Measurements from ENCODE around the gene UNC5CL. TPM values are rescaled to one million over a fixed set of nuclear protein-coding genes. Genes with fewer than 3 reads are reported as not detected.

UNC5CL gene
- total and polyA plus RNA-seq, 2 experiments from 2014 or later: 3.3 to 13.9 TPM

DNA sequence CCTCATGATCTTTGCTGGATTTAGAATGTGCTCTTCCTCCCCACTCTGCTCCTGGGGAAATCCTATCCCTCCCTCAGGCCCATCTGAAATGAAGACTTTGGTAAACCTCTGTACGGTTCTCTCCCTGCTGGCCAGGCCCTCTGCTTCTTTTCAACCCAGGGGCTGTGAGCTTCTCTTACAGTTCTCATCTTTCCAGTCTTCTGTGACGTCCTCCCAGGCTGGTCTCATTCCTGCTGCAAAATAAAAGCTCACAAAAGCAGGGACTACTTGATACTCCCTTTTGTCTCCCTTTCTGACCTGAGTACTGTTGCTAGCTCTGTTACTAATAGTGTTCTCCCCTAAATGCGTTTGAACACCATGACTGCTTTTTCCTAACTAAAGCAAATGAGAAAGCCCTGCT lies 46.3 kb downstream of the UNC5CL start:
- no peak for DNase-seq (ENCODE audit: low read depth in 1 of 2, low spot score in 1 of 2)
- Histone ChIP-seq H3K36me3 (no peaks in the 10 kb centered on the region), H3K9me3 (ENCODE audit: low read depth) (no peaks in the 10 kb centered on the region), H3K4me3 (no peak overlapping the region), H3K4me1 (ENCODE audit: low read depth) (peaks cover 15% of the 10 kb centered on the region), H3K27ac (no peak overlapping the region), H3K27me3 (no peaks in the 10 kb centered on the region)
- TF ChIP-seq, protein P1, sequence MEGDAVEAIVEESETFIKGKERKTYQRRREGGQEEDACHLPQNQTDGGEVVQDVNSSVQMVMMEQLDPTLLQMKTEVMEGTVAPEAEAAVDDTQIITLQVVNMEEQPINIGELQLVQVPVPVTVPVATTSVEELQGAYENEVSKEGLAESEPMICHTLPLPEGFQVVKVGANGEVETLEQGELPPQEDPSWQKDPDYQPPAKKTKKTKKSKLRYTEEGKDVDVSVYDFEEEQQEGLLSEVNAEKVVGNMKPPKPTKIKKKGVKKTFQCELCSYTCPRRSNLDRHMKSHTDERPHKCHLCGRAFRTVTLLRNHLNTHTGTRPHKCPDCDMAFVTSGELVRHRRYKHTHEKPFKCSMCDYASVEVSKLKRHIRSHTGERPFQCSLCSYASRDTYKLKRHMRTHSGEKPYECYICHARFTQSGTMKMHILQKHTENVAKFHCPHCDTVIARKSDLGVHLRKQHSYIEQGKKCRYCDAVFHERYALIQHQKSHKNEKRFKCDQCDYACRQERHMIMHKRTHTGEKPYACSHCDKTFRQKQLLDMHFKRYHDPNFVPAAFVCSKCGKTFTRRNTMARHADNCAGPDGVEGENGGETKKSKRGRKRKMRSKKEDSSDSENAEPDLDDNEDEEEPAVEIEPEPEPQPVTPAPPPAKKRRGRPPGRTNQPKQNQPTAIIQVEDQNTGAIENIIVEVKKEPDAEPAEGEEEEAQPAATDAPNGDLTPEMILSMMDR (IDR thresholded peaks at IDR 0.05; ENCODE audit: low read depth, low read length): no peak

DNA sequence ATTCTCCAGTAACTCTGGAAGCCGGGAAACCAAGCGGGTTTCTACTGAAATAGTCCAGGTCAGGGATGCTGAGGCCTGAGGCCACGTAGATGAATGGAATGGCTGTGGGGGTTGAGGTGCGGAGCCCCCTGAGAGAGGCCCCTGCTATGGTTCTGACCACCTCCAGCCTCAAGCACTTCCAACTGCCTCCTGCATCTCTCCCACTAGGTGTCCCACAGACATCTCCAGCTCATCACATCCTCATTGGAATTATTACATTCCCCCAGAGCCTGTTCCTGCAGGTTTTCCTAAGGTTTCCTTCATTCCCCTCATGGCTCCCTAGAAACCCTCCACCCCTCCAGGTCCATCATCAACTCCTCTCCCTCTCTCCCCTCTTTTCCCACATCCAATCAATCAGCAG lies 48.7 kb downstream of the UNC5CL start:
- H3K9me3 ChIP-seq (ENCODE audit: low read depth): no peaks in the 10 kb centered on the region
- TF ChIP-seq, protein P1 (IDR thresholded peaks at IDR 0.05; ENCODE audit: low read depth, low read length): no peak
- H3K27me3 ChIP-seq: no peaks in the 10 kb centered on the region
- no peaks in the 10 kb centered on the region for H3K36me3 ChIP-seq
- DNase-seq (ENCODE audit: low read depth in 1 of 2, low spot score in 1 of 2): no peak
- no peak overlapping the region for H3K27ac ChIP-seq
- H3K4me3 ChIP-seq: no peak overlapping the region
- H3K4me1 ChIP-seq (ENCODE audit: low read depth): no peaks in the 10 kb centered on the region

DNA sequence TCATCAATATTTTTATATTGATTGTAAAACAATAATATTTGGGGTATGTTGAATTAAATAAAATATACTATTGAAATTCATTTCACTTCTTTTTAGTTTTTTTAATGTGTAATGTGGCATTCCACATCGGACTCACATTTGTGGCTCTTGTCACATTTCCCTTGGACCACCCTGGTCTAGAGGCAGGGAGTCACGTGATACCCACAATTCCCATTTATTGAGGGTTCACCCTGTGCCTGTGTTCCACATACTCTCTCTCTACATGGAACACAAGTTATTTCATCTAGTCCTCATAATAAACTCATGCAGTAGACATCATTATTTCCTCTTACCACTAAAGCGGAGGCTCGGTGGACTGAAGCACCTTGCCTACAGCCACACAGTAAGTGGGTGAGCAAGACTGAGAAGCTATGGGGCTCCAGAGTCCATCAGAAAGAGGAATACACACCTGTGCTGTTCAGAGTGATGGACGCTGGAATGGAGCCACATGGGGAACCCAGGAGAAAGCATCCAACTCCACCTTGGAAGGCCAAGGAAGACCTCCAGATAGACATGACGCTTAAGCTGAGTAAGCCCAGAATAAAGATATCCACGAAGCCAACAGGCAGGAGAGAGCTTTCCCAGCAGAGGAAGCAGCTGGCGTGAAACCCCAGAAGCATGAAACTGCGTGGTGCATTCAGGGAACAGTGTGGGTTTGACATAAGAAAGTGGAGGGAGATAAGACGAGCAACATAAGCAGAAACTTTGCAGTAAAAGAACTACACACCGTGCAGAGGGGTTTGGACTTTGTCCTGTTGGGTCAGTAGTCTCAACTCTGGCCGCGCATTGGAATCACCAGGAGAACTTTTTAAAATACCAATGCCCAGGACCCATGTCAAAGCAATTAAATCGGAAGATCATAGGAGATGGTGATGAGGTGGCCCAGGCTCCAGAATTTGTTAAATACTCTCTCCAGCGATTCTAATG lies 49.5 kb downstream of the UNC5CL start:
- TF ChIP-seq, protein P1 (IDR thresholded peaks at IDR 0.05; ENCODE audit: low read depth, low read length): no peak

DNA sequence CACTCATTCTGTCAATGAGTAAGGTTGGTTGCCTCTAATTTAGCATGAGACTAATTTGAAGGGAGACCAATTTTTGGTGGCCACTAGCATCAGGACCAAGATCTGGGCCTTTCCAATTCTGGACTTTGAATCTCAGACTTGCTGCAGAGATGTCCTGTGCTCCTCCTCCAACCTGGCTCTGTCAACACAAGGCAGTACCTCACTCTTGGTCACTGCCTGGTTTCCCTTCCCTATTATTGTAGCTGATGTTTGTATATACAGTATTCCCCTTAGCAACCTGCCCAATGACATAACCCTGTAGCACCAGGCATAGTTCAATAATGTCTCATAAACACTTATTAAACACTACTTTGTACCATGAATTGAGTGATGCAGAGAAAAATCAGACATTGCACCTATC lies 50.4 kb downstream of the UNC5CL start:
- Histone ChIP-seq H3K27ac (no peak overlapping the region), H3K9me3 (ENCODE audit: low read depth) (no peaks in the 10 kb centered on the region), H3K4me1 (ENCODE audit: low read depth) (no peaks in the 10 kb centered on the region), H3K36me3 (no peaks in the 10 kb centered on the region), H3K4me3 (no peak overlapping the region), H3K27me3 (no peaks in the 10 kb centered on the region)
- TF ChIP-seq, protein P1 (IDR thresholded peaks at IDR 0.05; ENCODE audit: low read depth, low read length): no peak
- DNase-seq (ENCODE audit: low read depth in 1 of 2, low spot score in 1 of 2): no peak

More for the DNA sequence above, 49.5 kb downstream of the UNC5CL start:
- no peak overlapping the region for H3K27ac ChIP-seq
- H3K4me1 ChIP-seq (ENCODE audit: low read depth): no peaks in the 10 kb centered on the region
- no peak for DNase-seq (ENCODE audit: low read depth in 1 of 2, low spot score in 1 of 2)
- no peak overlapping the region for H3K4me3 ChIP-seq
- H3K36me3 ChIP-seq: no peaks in the 10 kb centered on the region
- H3K27me3 ChIP-seq: no peaks in the 10 kb centered on the region
- H3K9me3 ChIP-seq (ENCODE audit: low read depth): no peaks in the 10 kb centered on the region

DNA sequence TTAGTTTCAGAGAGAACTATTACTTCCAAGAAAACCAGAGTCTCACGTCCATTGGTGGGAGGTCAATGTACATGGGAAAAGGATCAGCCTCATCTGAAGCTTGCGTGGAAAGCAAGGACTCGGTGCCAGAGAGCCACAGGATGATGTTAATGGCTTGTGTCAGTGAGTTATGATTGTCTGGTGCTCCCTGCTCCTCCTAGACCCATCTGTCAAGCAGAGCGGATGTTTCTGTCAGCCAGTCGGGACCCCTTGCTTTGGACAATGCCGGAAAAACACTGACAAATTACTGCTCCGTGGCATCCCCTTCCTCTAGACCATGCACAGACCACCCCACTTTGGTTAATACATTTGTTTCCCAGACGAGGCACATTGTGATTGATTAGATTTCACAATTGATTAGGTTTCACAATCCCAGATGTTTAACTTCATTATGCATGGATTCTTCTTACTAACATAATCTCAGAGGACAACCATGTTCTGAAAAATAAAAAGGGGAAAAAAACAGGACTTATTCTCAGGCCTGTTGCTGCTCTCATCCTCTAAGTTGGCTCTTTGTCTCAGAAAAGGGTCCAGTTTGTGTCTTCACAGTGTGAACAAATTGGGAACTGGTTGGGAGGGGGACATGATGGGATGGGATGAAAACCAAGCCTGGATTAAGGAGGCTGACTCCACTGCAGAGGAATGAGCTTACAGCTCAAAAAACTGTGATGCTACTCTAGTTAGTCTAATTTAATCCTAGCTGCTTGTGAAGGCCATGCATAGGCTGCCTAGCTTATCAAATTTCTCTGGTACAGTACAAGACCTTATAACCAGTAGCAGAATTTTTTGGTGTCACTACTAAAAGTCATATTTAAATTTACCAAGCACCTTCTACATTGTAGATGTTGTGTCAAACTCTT lies 51.9 kb downstream of the UNC5CL start:
- Histone ChIP-seq H3K27me3 (no peaks in the 10 kb centered on the region), H3K4me1 (ENCODE audit: low read depth) (no peaks in the 10 kb centered on the region), H3K27ac (no peak overlapping the region), H3K4me3 (no peak overlapping the region), H3K9me3 (ENCODE audit: low read depth) (no peaks in the 10 kb centered on the region), H3K36me3 (no peaks in the 10 kb centered on the region)
- TF ChIP-seq, protein P1 (IDR thresholded peaks at IDR 0.05; ENCODE audit: low read depth, low read length): no peak
- no peak for DNase-seq (ENCODE audit: low read depth in 1 of 2, low spot score in 1 of 2)
